IMR-90 (cell line): ENCODE data around the gene CT45A10. TPM values are rescaled to one million over a fixed set of nuclear protein-coding genes. Genes with fewer than 3 reads are reported as not detected.
A peak's percentile ranks its signal among the peaks of the same experiment; 100 is the strongest.

ENCODE experiments used
- ATAC-seq: fragments of 200-7000 bp; cut with Tn5 transposase; 2 replicates; pipeline ENCODE4 v1.9.1; 2020; ENCODE audit warnings: low read depth, mild to moderate bottlenecking, moderate library complexity
- BruUV-seq: library from RNA; stranded (reverse); fragments of 400-500 nt; replicated peaks from 2 replicates; lab custom pipeline; 2021; lab: Mats Ljungman, UMichigan
- CTCF ChIA-PET: fragments of 300-600 bp; formaldehyde crosslinking; extraction: SDS; loops from one replicate; lab custom pipeline; 2021; ENCODE audit warnings: antibody characterized with exemption; lab: Yijun Ruan, JAX
- POLR2A ChIA-PET: fragments of 300-600 bp; sonication (Branson Sonifier 250); formaldehyde crosslinking; loops from one replicate; lab custom pipeline; 2022; ENCODE audit warnings: antibody characterized with exemption; ENCODE audit not compliant: unreplicated experiment; lab: Charles Lee
- DNase-seq: peaks from one replicate; pipeline ENCODE4 v3.0.0; 2013
- H2AFZ ChIP-seq: replicated peaks from 2 replicates; pipeline ENCODE3; 2013; ENCODE audit warnings: low read length, mild to moderate bottlenecking; ENCODE audit not compliant: poor library complexity
- H2AK5ac ChIP-seq: 2 replicates; pipeline ENCODE4 v1.6.1; 2013; ENCODE audit warnings: low read depth, low read length, inconsistent platforms
- H2AK9ac ChIP-seq: replicated peaks from 2 replicates; pipeline ENCODE3; 2013; ENCODE audit warnings: mild to moderate bottlenecking, low read depth, low read length, moderate library complexity; ENCODE audit not compliant: poor library complexity
- H2BK120ac ChIP-seq: 2 replicates; pipeline ENCODE4 v1.6.1; 2013; ENCODE audit warnings: low read depth, low read length, inconsistent platforms
- H2BK15ac ChIP-seq: 3 replicates; pipeline ENCODE4 v1.6.1; 2013; ENCODE audit warnings: low read depth, low read length, inconsistent platforms
- H2BK20ac ChIP-seq: 2 replicates; pipeline ENCODE4 v1.6.1; 2013; ENCODE audit warnings: low read depth, mild to moderate bottlenecking, inconsistent platforms, low read length, moderate library complexity
- H2BK5ac ChIP-seq: 2 replicates; pipeline ENCODE4 v1.6.1; 2013; ENCODE audit warnings: mild to moderate bottlenecking, low read depth, low read length, inconsistent platforms; ENCODE audit not compliant: poor library complexity, severe bottlenecking
- H3K14ac ChIP-seq: replicated peaks from 2 replicates; pipeline ENCODE4 v1.6.1; 2013; ENCODE audit warnings: low read depth, low read length, inconsistent platforms
- H3K18ac ChIP-seq: 2 replicates; pipeline ENCODE4 v1.6.1; 2013; ENCODE audit warnings: low read depth, low read length, control low read depth
- H3K23ac ChIP-seq: 2 replicates; pipeline ENCODE4 v1.6.1; 2013; ENCODE audit warnings: low read depth, low read length, inconsistent platforms
- H3K27ac ChIP-seq: 2 replicates; pipeline ENCODE4 v1.5.1; 2013; ENCODE audit warnings: mild to moderate bottlenecking, control low read depth, low read length; ENCODE audit not compliant: insufficient read depth
- H3K27me3 ChIP-seq: 2 replicates; pipeline ENCODE4 v1.6.1; 2013; ENCODE audit warnings: low read length; ENCODE audit not compliant: control insufficient read depth, insufficient read depth
- H3K36me3 ChIP-seq: 2 replicates; pipeline ENCODE4 v1.6.1; 2013; ENCODE audit warnings: low read length, mixed read lengths; ENCODE audit not compliant: control insufficient read depth, insufficient read depth
- H3K4ac ChIP-seq: 2 replicates; pipeline ENCODE4 v1.6.1; 2013; ENCODE audit warnings: low read depth, low read length, inconsistent platforms
- H3K4me1 ChIP-seq: 2 replicates; pipeline ENCODE4 v1.6.1; 2013; ENCODE audit warnings: low read length, mixed read lengths; ENCODE audit not compliant: control insufficient read depth, insufficient read depth
- H3K4me2 ChIP-seq: 2 replicates; pipeline ENCODE4 v1.6.1; 2013; ENCODE audit warnings: low read depth, mild to moderate bottlenecking, control low read depth, low read length, moderate library complexity
- H3K4me3 ChIP-seq: 2 replicates; pipeline ENCODE4 v1.5.1; 2013; ENCODE audit warnings: low read depth, mild to moderate bottlenecking, control low read depth, low read length, moderate library complexity; ENCODE audit not compliant: insufficient read depth
- H3K56ac ChIP-seq: 2 replicates; pipeline ENCODE4 v1.6.1; 2013; ENCODE audit warnings: low read length, inconsistent platforms; ENCODE audit not compliant: insufficient read depth; ENCODE audit errors: extremely low read depth
- H3K79me1 ChIP-seq, 2 experiments: 2 replicates each; pipeline ENCODE4 v1.6.1; 2013; ENCODE audit warnings: low read length in 2 of 2, inconsistent platforms in 1 of 2, low read depth in 1 of 2
- H3K9ac ChIP-seq: 2 replicates; pipeline ENCODE4 v1.6.1; 2013; ENCODE audit warnings: low read depth, low read length, control low read depth
- H3K9me1 ChIP-seq: 2 replicates; pipeline ENCODE4 v1.6.1; 2013; ENCODE audit warnings: low read length, inconsistent platforms; ENCODE audit not compliant: insufficient read depth
- H3K9me3 ChIP-seq: 2 replicates; pipeline ENCODE4 v1.6.1; 2013; ENCODE audit warnings: low read length; ENCODE audit not compliant: control insufficient read depth, insufficient read depth
- H4K20me1 ChIP-seq: 2 replicates; pipeline ENCODE4 v1.6.1; 2013; ENCODE audit warnings: low read length, inconsistent platforms; ENCODE audit not compliant: insufficient read depth
- H4K5ac ChIP-seq: 2 replicates; pipeline ENCODE4 v1.6.1; 2013; ENCODE audit warnings: mild to moderate bottlenecking, low read depth, low read length, control low read depth
- H4K8ac ChIP-seq, 2 experiments: 2 replicates each; pipeline ENCODE4 v1.6.1; 2013; ENCODE audit warnings: low read depth in 2 of 2, low read length in 2 of 2, control low read depth in 1 of 2, inconsistent platforms in 1 of 2
- H4K91ac ChIP-seq: 2 replicates; pipeline ENCODE4 v1.6.1; 2013; ENCODE audit warnings: low read depth, low read length, inconsistent platforms; ENCODE audit not compliant: insufficient read depth
- CEBPB ChIP-seq: IDR thresholded peaks from 2 replicates; pipeline ENCODE4 v1.6.1; 2012; ENCODE audit warnings: low read depth, low read length, improper control_type of control experiment
- CTCF ChIP-seq: conservative IDR thresholded peaks from 2 replicates; pipeline ENCODE4 v1.5.1; 2012; ENCODE audit warnings: mild to moderate bottlenecking, low read depth, low read length, improper control_type of control experiment
- WGBS, 2 experiments: methylation state at CpG; one replicate each; pipeline versions ENCODE4 v1.1.5 to v1.1.7; 2013; ENCODE audit warnings: missing lambda C conversion rate in 2 of 2; ENCODE audit not compliant: insufficient read length in 1 of 2; ENCODE audit errors: extremely low coverage in 2 of 2; 5-methylcytosine and 5-hydroxymethylcytosine counted together
- dilution Hi-C: fragments of 300-500 bp; cut with HindIII; formaldehyde crosslinking; loops from one replicate; pipeline ENCODE4 v1.14.3; 2018; ENCODE audit warnings: low sequenced_read_pairs; ENCODE audit not compliant: unreplicated experiment
- in situ Hi-C: fragments of 300-500 bp; cut with MboI; formaldehyde crosslinking; loops from 3 replicates; pipeline ENCODE4 v1.14.3; 2019; ENCODE audit warnings: low sequenced_read_pairs, inconsistent platforms, mixed read lengths
- intact Hi-C: fragments of 100-400 bp; cut with micrococcal nuclease; formaldehyde crosslinking; loops from 2 replicates; pipeline ENCODE4 v1.10.0; 2022
- polyA plus RNA-seq, 3 experiments: library from polyadenylated mRNA; depleted of rRNA; stranded (reverse); fragments of >200 nt; gene quantifications; 2 replicates each; pipeline ENCODE4 v1.2.3, GENCODE V29; 2012; ENCODE audit warnings: low replicate concordance in 1 of 3
- total RNA-seq: library from RNA; depleted of rRNA; stranded (reverse); fragments of >200 nt; gene quantifications from 2 replicates; pipeline ENCODE4 v1.2.3, GENCODE V29; 2012

Gene CT45A10
- total and polyA plus RNA-seq, 2 of the 4 experiments (the other 2 are of a cell fraction) = not detected

GRCh38 chrX:135927897-135928296, 34.7 kb upstream of the CT45A10 start:
- H3K9me1 ChIP-seq = no peaks in the 10 kb centered on the region
- intact Hi-C loops = no loop called here

More at GRCh38 chrX:135927897-135928296, 34.7 kb upstream of the CT45A10 start:
- dilution Hi-C loops (no loop called here), in situ Hi-C loops (no loop called here)
- Histone ChIP-seq H3K56ac (no peak overlapping the region), H3K4me2 (no peak overlapping the region), H2AK5ac (no peak overlapping the region), H4K91ac (no peak overlapping the region), H2BK5ac (no peak overlapping the region), H3K4me1 (no peaks in the 10 kb centered on the region), H3K36me3 (no peaks in the 10 kb centered on the region), H2BK120ac (no peak overlapping the region), H3K4me3 (no peak overlapping the region), H3K9me3 (no peaks in the 10 kb centered on the region), H3K79me1 (no peaks in the 10 kb centered on the region), H2BK20ac (no peak overlapping the region), H3K9ac (no peak overlapping the region), H3K14ac (no peak overlapping the region), H4K8ac (no peak overlapping the region), H2AK9ac (no peak overlapping the region), H4K20me1 (no peaks in the 10 kb centered on the region), H3K27me3 (peaks cover 5% of the 10 kb centered on the region), H3K27ac (no peak overlapping the region), H2BK15ac (no peak overlapping the region), H3K23ac (no peak overlapping the region), H3K18ac (no peak overlapping the region), H3K4ac (no peak overlapping the region), H4K5ac (no peak overlapping the region), H2AFZ (no peak overlapping the region)
- TF ChIP-seq CTCF = no peak
- peak; percentile 59 for TF ChIP-seq CEBPB
- BruUV-seq = no TSS peak
- ChIA-PET POLR2A (no interaction called here), CTCF (no interaction called here)
- WGBS, 2 experiments = 20% methylated on average over 1 of the region's 2 CpGs; no CpG with 5 or more reads in 1 of the 2 experiments
- ATAC-seq = no peak
- no peak for DNase-seq
